Loucy (cell line): Measurements from ENCODE around the gene MRPL20.

Experiments
- H2AFZ ChIP-seq: fragments of 200-600 bp; sonication (generic); 2 replicates; pipeline ENCODE4 v1.6.0; 2016; ENCODE audit warnings: antibody characterized with exemption, mild to moderate bottlenecking, low read length, moderate library complexity
- H3F3A ChIP-seq: fragments of 200-600 bp; 2 replicates; pipeline ENCODE4 v1.6.0; 2016; ENCODE audit warnings: antibody characterized with exemption, low read depth, mild to moderate bottlenecking
- H3K27me3 ChIP-seq: fragments of 200-600 bp; sonication (generic); 2 replicates; pipeline ENCODE4 v1.6.1; 2014; ENCODE audit warnings: low read length, mild to moderate bottlenecking; ENCODE audit not compliant: insufficient read depth, poor library complexity, severe bottlenecking
- H3K36me3 ChIP-seq: fragments of 200-600 bp; sonication (generic); 2 replicates; pipeline ENCODE4 v1.6.1; 2016; ENCODE audit warnings: low read length; ENCODE audit not compliant: insufficient read depth
- H3K4me1 ChIP-seq: fragments of 200-600 bp; sonication (generic); 2 replicates; pipeline ENCODE4 v1.5.1; 2014; ENCODE audit warnings: low read length, mild to moderate bottlenecking; ENCODE audit not compliant: insufficient read depth, poor library complexity, severe bottlenecking
- H3K4me2 ChIP-seq: fragments of 200-600 bp; sonication (generic); 2 replicates; pipeline ENCODE4 v1.6.0; 2014; ENCODE audit warnings: antibody characterized with exemption, low read length, low read depth, mild to moderate bottlenecking; ENCODE audit not compliant: poor library complexity, severe bottlenecking
- H3K4me3 ChIP-seq: fragments of 200-600 bp; sonication (generic); 2 replicates; pipeline ENCODE4 v1.5.1; 2014; ENCODE audit warnings: low read length, mild to moderate bottlenecking, mixed read lengths; ENCODE audit not compliant: poor library complexity, severe bottlenecking
- H3K79me2 ChIP-seq: fragments of 200-600 bp; sonication (generic); 2 replicates; pipeline ENCODE4 v1.6.1; 2014; ENCODE audit warnings: low read length; ENCODE audit not compliant: insufficient read depth
- H3K9ac ChIP-seq: fragments of 200-600 bp; sonication (generic); 2 replicates; pipeline ENCODE4 v1.6.0; 2014; ENCODE audit warnings: mild to moderate bottlenecking, low read depth, low read length, moderate library complexity; ENCODE audit not compliant: poor library complexity, severe bottlenecking
- H3K9me2 ChIP-seq: fragments of 200-600 bp; sonication (generic); replicated peaks from 2 replicates; pipeline ENCODE4 v1.6.1; 2016; ENCODE audit warnings: low read depth, low read length, mixed read lengths
- H3K9me3 ChIP-seq: fragments of 200-600 bp; sonication (generic); 2 replicates; pipeline ENCODE4 v1.6.1; 2014; ENCODE audit warnings: mild to moderate bottlenecking, antibody characterized with exemption, low read length, low read depth; ENCODE audit not compliant: insufficient read depth
- H4K20me1 ChIP-seq: fragments of 200-600 bp; sonication (generic); 2 replicates; pipeline ENCODE4 v1.6.0; 2014; ENCODE audit warnings: antibody characterized with exemption, low read length, mild to moderate bottlenecking; ENCODE audit not compliant: insufficient read depth, poor library complexity, severe bottlenecking
- CTCF ChIP-seq: fragments of 200-600 bp; sonication (generic); conservative IDR thresholded peaks from 2 replicates; pipeline ENCODE4 v1.5.1; 2014; ENCODE audit warnings: mild to moderate bottlenecking, antibody characterized with exemption, low read length
- EZH2phosphoT487 ChIP-seq: fragments of 200-600 bp; IDR thresholded peaks from 2 replicates; pipeline ENCODE4 v1.6.1; 2018; ENCODE audit warnings: antibody characterized with exemption, mild to moderate bottlenecking, moderate library complexity, borderline replicate concordance

The MRPL20 gene

GRCh38 chr1:1381294-1381693 lies 25.8 kb downstream of the MRPL20 start:
- Histone ChIP-seq H3K9me2 (no peaks in the 10 kb centered on the region), H3K36me3 (peaks cover 7% of the 10 kb centered on the region), H4K20me1 (peaks cover 1% of the 10 kb centered on the region), H3K27me3 (no peaks in the 10 kb centered on the region), H3K79me2 (peaks cover 7% of the 10 kb centered on the region; the same call in 1 of the 2 replicates), H3K9me3 (no peaks in the 10 kb centered on the region), H3K9ac (no peak overlapping the region), H3K4me2 (no peak overlapping the region), H3K4me3 (no peak overlapping the region), H3F3A (no peaks in the 10 kb centered on the region), H3K4me1 (peaks cover 7% of the 10 kb centered on the region), H2AFZ (no peak overlapping the region)
- TF ChIP-seq EZH2phosphoT487: no peak
- no peak for TF ChIP-seq CTCF

GRCh38 chr1:1380860-1381259 lies 26.2 kb downstream of the MRPL20 start:
- no peaks in the 10 kb centered on the region for H4K20me1 ChIP-seq
- H2AFZ ChIP-seq: no peak overlapping the region
- H3K9me2 ChIP-seq: no peaks in the 10 kb centered on the region
- H3K27me3 ChIP-seq: no peaks in the 10 kb centered on the region
- H3K4me1 ChIP-seq: peaks cover 11% of the 10 kb centered on the region
- no peak overlapping the region for H3K9ac ChIP-seq
- H3K4me3 ChIP-seq: no peak overlapping the region
- H3K9me3 ChIP-seq: no peaks in the 10 kb centered on the region
- TF ChIP-seq EZH2phosphoT487: no peak
- TF ChIP-seq CTCF: no peak
- no peaks in the 10 kb centered on the region for H3F3A ChIP-seq
- peaks cover 3% of the 10 kb centered on the region; the same call in 1 of the 2 replicates for H3K36me3 ChIP-seq
- H3K79me2 ChIP-seq: peaks cover 11% of the 10 kb centered on the region; the same call in 1 of the 2 replicates
- no peak overlapping the region for H3K4me2 ChIP-seq

- H3F3A ChIP-seq: no peaks in the 10 kb centered on the region
Measured at GRCh38 chr1:1377540-1378205, 29.4 kb downstream of the MRPL20 start.

More at GRCh38 chr1:1377540-1378205, 29.4 kb downstream of the MRPL20 start:
- no peaks in the 10 kb centered on the region for H3K27me3 ChIP-seq
- H3K9me3 ChIP-seq: no peaks in the 10 kb centered on the region
- no peak overlapping the region for H3K4me2 ChIP-seq
- H3K9me2 ChIP-seq: no peaks in the 10 kb centered on the region
- TF ChIP-seq EZH2phosphoT487: no peak
- TF ChIP-seq CTCF: no peak
- H2AFZ ChIP-seq: no peak overlapping the region
- no peak overlapping the region for H3K9ac ChIP-seq
- H3K79me2 ChIP-seq: peaks cover 33% of the 10 kb centered on the region
- no peak overlapping the region for H3K4me3 ChIP-seq
- H3K36me3 ChIP-seq: no peaks in the 10 kb centered on the region
- H3K4me1 ChIP-seq: peaks cover 27% of the 10 kb centered on the region
- H4K20me1 ChIP-seq: peaks cover 11% of the 10 kb centered on the region
